Lung (tissue), 12 donors: ENCODE measurements around the gene MED13L. TPM values are rescaled to one million over a fixed set of nuclear protein-coding genes. Genes with fewer than 3 reads are reported as not detected.

Source experiments
- ATAC-seq: fragments of 200-7000 bp; cut with Tn5 transposase; one replicate; pipeline ENCODE4 v1.9.1; 2020; ENCODE audit warnings: moderate number of reproducible peaks; ENCODE audit not compliant: insufficient read depth, low FRiP score
- DNase-seq, 3 donors: peaks; one replicate each; pipeline ENCODE4 v3.0.0-alpha.2; 2013 to 2017
- H3K27ac ChIP-seq, 2 donors: one replicate each; pipeline ENCODE4 v1.5.1; 2013; ENCODE audit warnings: mild to moderate bottlenecking in 2 of 2, moderate library complexity in 2 of 2, control low read depth in 1 of 2, inconsistent platforms in 1 of 2, low read depth in 1 of 2, low read length in 1 of 2
- H3K27me3 ChIP-seq, 3 donors: one replicate each; pipeline ENCODE4 v1.5.1; 2013; ENCODE audit warnings: low read length in 2 of 3; ENCODE audit not compliant: control insufficient read depth in 3 of 3, insufficient read depth in 3 of 3
- H3K36me3 ChIP-seq, 4 donors: one replicate each; pipeline ENCODE4 v1.5.1; 2013; ENCODE audit warnings: low read length in 4 of 4, mild to moderate bottlenecking in 1 of 4, moderate library complexity in 1 of 4; ENCODE audit not compliant: control insufficient read depth in 4 of 4, insufficient read depth in 4 of 4
- H3K4me1 ChIP-seq, 5 donors: one replicate each; pipeline ENCODE4 v1.5.1; 2013; ENCODE audit warnings: low read length in 5 of 5, mild to moderate bottlenecking in 2 of 5, moderate library complexity in 1 of 5; ENCODE audit not compliant: control insufficient read depth in 5 of 5, insufficient read depth in 5 of 5
- H3K4me3 ChIP-seq: one replicate; pipeline ENCODE4 v1.5.1; 2013; ENCODE audit warnings: mild to moderate bottlenecking, control low read depth, moderate library complexity
- H3K9ac ChIP-seq, 2 donors: one replicate each; pipeline ENCODE4 v1.5.1; 2013; ENCODE audit warnings: low read length in 2 of 2, control low read depth in 1 of 2; ENCODE audit not compliant: insufficient read depth in 1 of 2
- H3K9me3 ChIP-seq, 4 donors: one replicate each; pipeline ENCODE4 v1.5.1; 2013; ENCODE audit warnings: low read length in 3 of 4, mild to moderate bottlenecking in 1 of 4, moderate library complexity in 1 of 4; ENCODE audit not compliant: control insufficient read depth in 4 of 4, insufficient read depth in 3 of 4
- WGBS, 2 donors: extraction: QIAGEN DNeasy Blood & Tissue Kit; methylation state at CpG; one replicate each; pipeline ENCODE4 v1.1.7; 2013; 5-methylcytosine and 5-hydroxymethylcytosine counted together
- polyA plus RNA-seq, 2 donors: library from polyadenylated mRNA; stranded (reverse); fragments of 200-250 nt; gene quantifications; one replicate each; pipeline ENCODE4 v1.2.1, GENCODE V29; 2013
- total RNA-seq, 2 donors: library from RNA; depleted of rRNA in 1 of 2; stranded (reverse); fragments of >200 nt in 1 of 2; gene quantifications; one replicate each; pipeline ENCODE4 v1.2.1, GENCODE V29; 2014 to 2021
- TF ChIP-seq, protein P1 (sequence below): IDR thresholded peaks from 2 replicates; pipeline ENCODE4 v1.5.1; 2012; ENCODE audit warnings: mild to moderate bottlenecking; ENCODE audit errors: control extremely low read depth, extremely low read depth
- donor health status: control.
- donor health status: control.
- donor health status: Bipolar disorder and iron deficiency.
- donor health status: healthy.
- donor health status: DM: yes; HTN: yes; CAD: no.

The MED13L gene
- total and polyA plus RNA-seq, 4 donors, result 18.2 to 329 (median 71.4) TPM

DNA sequence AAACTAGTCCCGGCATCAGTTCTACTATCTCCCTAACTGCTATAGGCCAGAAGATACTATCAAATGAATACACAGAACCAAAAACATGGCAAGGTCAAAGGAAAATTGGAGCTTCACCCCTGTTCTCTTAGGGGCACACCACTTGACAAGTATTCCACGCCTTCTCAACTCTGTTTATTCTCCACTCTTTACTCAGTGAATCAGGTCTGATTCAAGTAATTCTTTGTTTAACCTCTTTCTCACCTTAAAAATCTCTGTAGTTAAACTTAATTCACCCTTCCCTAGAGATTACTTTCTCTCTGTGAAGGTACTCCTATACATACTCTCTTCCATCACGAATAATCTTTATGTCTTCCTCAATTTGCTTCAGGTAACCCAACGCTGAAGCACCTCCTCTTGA is 248.9 kb downstream of the MED13L start:
- Histone ChIP-seq H3K9me3 (no peaks in the 10 kb centered on the region), H3K4me1 (peaks cover 0 to 14% (median 0%) of the 10 kb centered on the region in 5 donors), H3K27ac (no peak overlapping the region), H3K4me3 (no peak overlapping the region), H3K27me3 (no peaks in the 10 kb centered on the region), H3K36me3 (no peaks in the 10 kb centered on the region), H3K9ac (no peak overlapping the region)
- no peak for ATAC-seq
- no peak for DNase-seq
- 86 to 93% methylated on average over 4 of the region's 4 CpGs for WGBS, 2 donors
- TF ChIP-seq, protein P1, sequence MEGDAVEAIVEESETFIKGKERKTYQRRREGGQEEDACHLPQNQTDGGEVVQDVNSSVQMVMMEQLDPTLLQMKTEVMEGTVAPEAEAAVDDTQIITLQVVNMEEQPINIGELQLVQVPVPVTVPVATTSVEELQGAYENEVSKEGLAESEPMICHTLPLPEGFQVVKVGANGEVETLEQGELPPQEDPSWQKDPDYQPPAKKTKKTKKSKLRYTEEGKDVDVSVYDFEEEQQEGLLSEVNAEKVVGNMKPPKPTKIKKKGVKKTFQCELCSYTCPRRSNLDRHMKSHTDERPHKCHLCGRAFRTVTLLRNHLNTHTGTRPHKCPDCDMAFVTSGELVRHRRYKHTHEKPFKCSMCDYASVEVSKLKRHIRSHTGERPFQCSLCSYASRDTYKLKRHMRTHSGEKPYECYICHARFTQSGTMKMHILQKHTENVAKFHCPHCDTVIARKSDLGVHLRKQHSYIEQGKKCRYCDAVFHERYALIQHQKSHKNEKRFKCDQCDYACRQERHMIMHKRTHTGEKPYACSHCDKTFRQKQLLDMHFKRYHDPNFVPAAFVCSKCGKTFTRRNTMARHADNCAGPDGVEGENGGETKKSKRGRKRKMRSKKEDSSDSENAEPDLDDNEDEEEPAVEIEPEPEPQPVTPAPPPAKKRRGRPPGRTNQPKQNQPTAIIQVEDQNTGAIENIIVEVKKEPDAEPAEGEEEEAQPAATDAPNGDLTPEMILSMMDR, result no peak

DNA sequence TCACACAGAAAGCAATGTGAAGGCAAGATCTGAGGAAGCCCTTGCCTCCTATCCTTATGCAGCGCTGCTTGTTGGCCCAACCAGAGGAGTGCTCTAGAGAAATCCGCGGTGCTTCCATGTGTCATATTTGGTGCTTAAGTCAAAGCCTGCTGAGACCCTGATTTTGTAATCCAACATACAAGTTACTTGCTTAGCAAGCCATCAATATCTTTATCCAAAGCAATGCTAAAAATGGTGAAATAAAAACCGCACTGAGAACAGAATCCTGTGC is 250.0 kb downstream of the MED13L start:
- Histone ChIP-seq H3K4me1 (peaks cover 0 to 14% (median 0%) of the 10 kb centered on the region in 5 donors), H3K27me3 (no peaks in the 10 kb centered on the region), H3K9me3 (no peaks in the 10 kb centered on the region), H3K27ac (no peak overlapping the region), H3K9ac (no peak overlapping the region), H3K36me3 (peaks cover 0 to 2% (median 0%) of the 10 kb centered on the region in 4 donors), H3K4me3 (no peak overlapping the region)
- TF ChIP-seq, protein P1, result no peak
- WGBS, 2 donors, result 94% methylated on average over 4 of the region's 4 CpGs
- no peak for ATAC-seq
- no peak for DNase-seq

DNA sequence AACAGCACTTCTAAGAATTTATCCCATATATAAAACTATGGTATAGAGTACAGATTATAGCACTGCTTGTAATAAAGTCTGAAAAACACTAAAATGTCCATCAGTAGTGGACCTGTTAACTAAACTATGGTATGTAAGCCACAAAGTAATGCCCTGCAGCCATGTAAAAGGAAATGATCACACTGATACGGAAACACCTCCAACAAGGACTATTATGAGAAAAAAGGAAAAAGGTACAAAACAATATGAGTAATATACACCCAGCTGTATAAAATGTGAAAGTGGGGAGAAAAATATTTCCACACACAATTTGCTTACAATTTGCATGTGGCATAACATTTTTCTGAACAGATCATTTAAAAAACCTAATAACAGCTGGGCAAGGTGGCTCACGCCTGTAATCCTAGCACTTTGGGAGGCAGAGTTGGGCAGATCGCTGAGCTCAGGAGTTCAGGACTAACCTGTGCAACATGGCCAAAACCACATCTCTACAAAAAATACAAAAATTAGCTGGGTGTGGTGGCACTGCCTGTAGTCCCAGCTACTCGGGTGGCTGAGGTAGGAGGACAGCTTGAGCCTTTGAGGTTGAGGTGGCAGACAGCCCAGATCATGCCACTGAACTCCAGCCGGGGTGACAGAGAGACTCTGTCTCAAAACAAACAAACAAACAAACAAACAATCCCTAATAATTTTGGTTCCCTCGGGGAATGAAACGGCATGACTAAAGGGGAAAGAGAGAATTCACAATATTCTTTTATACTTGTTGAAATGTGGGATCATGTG is 250.5 kb downstream of the MED13L start:
- H3K9me3 ChIP-seq, result no peaks in the 10 kb centered on the region
- no peak overlapping the region for H3K4me3 ChIP-seq
- ATAC-seq, result no peak
- 80 to 91% methylated on average over 7 of the region's 7 CpGs for WGBS, 2 donors
- no peak overlapping the region for H3K27ac ChIP-seq
- no peak overlapping the region for H3K9ac ChIP-seq
- no peak for DNase-seq
- H3K4me1 ChIP-seq, result peaks cover 0 to 12% (median 0%) of the 10 kb centered on the region in 5 donors
- peaks cover 0 to 3% (median 1%) of the 10 kb centered on the region in 4 donors for H3K36me3 ChIP-seq
- TF ChIP-seq, protein P1, result no peak
- H3K27me3 ChIP-seq, result no peaks in the 10 kb centered on the region

DNA sequence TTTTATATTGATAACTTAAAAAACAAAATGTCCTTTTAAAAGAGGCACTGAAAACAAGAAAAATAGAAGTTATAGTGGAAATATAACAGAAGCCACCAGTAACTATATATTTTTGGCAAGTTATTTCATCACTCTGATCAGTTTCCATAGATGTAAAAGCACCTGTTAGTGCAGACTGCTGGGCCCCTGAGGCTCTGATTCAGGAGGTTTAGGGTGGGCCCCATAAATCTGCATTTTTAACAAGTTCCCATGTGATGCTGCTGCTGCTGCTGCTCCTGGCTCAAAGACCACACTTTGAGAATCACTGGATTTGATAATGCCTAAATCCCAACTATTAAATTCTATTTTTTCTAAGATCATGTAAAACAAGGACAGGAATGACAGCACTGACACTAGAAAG is 251.1 kb downstream of the MED13L start:
- H3K9ac ChIP-seq, result no peak overlapping the region
- H3K27me3 ChIP-seq, result no peaks in the 10 kb centered on the region
- no peak overlapping the region for H3K27ac ChIP-seq
- no peak for DNase-seq
- no peak for ATAC-seq
- H3K4me1 ChIP-seq, result peaks cover 0 to 12% (median 0%) of the 10 kb centered on the region in 5 donors
- H3K36me3 ChIP-seq, result peaks cover 0 to 3% (median 1%) of the 10 kb centered on the region in 4 donors
- TF ChIP-seq, protein P1, result no peak
- H3K4me3 ChIP-seq, result no peak overlapping the region
- no peaks in the 10 kb centered on the region for H3K9me3 ChIP-seq
